Measurements from ENCODE around the gene CDKL5.
"Not testable (repeated sequence)": the region's sequence is repeated elsewhere in the genome, so short reads cannot be mapped to it uniquely, and the experiment has no call there.

The CDKL5 gene

DNA sequence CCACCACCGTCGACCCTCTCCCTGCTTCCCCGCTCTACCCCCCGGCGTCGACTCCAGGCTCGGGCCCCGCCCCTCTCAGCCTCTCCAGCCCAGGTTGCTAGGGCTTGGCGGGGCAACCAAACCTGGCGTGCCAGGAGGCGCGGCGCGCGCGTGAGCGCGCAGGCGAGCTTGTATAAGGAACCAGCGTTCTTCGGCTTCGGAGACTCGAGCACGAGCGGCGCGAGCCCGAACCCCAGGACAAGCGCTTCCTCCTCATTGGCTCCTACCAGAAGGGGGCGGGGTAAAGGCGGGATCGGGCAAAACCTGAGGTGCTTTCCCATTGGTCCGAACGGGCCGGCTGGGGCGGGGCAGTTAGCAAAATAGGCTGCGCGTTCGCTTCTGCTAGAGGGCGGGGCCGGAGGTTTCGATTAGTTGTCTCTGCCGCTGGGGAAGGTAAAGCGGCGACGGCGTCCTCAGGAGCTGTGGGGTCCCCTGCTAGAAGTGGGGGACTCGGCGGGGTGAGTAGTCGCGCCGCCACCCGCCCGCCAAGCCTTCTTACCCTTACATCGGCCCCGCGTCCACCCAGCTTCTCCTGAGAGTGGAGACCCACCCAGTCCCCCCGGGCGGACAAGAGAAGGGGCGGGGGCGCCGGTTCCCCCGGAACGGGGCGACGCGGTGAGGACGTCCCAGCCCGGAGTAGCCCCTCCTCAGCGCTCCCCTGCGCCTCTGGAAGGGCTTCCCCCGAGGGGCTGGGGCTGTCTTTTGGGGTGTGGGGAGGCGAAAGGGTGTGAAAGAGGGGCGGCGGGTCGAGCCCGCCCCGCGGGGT, at the start of gene CDKL5:
CDKL5 (plus strand) TSS at position 410 of the 805 bp plus-strand sequence. CDS start 81,489 bp downstream, outside the sequence.
- DNase-seq (ENCODE audit: low read depth) = peak; percentile 93

GRCh38 chrX:18377796-18378195, 47.6 kb upstream of the CDKL5 start:
- DNase-seq (ENCODE audit: low read depth) = peak; percentile 5

- DNase-seq (ENCODE audit: low read depth) = no peak
Observed at GRCh38 chrX:18389966-18390365, 35.4 kb upstream of the CDKL5 start.

GRCh38 chrX:18390941-18391538, 34.4 kb upstream of the CDKL5 start:
- peak; percentile 36 for DNase-seq (ENCODE audit: low read depth)

- no peak for DNase-seq (ENCODE audit: low read depth)
Observed at GRCh38 chrX:18394477-18394876, 30.9 kb upstream of the CDKL5 start.

DNA sequence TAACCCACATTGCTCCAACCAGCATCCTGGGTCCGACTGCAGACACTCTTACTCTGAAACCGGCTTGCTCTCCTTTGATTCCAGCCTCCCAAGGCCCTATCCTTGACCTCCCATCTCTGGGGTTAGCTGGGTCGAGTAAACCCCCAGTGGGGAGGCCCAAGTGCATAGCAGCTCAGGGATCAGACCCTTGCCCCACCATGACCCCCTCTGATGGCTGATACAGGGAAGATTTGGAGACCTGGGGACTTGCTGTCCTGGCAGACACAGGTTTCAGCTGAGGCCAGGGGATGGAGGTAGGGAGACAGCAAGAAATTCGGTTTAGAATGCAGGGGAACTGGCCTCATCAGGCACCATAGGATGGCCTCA, 23.6 kb upstream of the CDKL5 start:
- DNase-seq (ENCODE audit: low read depth) = no peak

GRCh38 chrX:18406531-18407266, 18.7 kb upstream of the CDKL5 start:
- DNase-seq (ENCODE audit: low read depth) = no peak

GRCh38 chrX:18410038-18410437, 15.4 kb upstream of the CDKL5 start:
- no peak for DNase-seq (ENCODE audit: low read depth)

- DNase-seq (ENCODE audit: low read depth) = no peak
Observed at GRCh38 chrX:18415386-18415785, 10.0 kb upstream of the CDKL5 start.

- no peak for DNase-seq (ENCODE audit: low read depth)
Observed at GRCh38 chrX:18422325-18422724, 3.1 kb upstream of the CDKL5 start.

DNA sequence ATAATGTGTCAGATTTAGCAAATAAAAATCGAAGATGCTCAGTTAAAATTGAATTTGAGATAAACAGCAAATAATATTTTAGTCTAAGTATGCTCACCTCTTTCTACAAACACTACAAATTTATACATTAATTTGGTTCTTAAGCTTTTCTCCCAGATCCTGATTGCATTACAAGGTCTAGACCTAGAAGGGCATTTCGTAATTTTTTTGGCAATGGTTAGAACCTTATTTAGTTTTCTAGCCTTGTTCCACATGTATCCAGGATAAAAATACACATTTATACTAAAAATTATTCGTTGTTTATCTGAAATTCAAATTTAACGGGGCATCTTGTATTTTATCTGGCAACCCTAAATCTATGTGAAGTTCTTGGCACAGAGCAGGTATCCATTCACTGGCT, 2.5 kb upstream of the CDKL5 start:
- no peak for DNase-seq (ENCODE audit: low read depth)

DNA sequence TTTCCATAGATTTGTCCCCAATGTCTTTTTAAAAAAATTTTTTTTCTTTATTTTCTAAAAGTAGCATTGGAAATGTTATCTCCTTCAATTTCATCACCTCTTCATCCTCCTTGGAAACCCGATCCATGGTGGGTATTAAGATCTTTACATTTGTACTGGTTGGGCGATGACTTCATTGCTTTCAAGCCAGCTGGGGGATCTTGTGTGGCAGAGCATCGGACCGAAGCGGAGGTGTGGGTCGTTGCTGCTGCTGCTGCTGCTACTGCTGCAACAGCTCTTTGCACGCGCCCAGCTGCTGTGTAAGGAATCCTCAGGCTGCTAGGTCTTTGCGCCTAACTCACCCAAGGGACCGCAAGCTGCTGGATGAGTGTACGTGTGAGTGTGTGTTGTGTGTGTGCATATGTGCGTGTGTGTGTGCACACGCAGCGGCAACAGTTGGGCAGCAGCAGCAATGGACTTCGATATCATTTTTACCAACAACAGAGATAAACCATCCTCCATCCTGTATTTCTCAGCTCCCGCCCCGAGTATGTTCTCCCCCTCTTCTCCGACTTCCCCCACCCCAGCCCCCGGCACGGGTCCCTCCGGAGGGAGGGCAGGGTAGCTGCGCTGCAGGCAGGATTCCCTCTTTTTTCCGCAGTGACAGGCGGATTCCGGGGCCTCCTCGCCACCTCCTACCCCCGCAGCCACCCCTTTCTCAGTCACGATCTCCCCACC, 768 bp upstream of the CDKL5 start:
- no peak for DNase-seq (ENCODE audit: low read depth)

DNA sequence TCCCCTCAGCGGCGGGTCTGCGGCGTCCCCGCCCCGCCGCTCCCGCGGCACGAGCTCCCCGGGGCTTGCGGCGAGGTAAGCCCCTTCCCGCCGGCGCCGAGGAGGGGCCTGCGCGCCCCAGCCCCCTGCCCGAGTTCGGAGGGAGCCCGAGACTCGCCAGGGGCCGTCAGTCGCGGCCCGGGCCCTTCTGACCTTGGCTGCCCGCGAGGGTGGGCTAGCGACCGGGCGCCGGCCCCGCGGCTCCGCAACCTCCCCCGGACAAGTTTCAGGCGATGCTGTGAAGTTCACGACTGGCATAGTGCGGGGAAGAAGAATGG, 554 bp downstream of the CDKL5 start:
- DNase-seq (ENCODE audit: low read depth) = no peak

- no peak for DNase-seq (ENCODE audit: low read depth)
Observed at GRCh38 chrX:18428006-18428405, 2.6 kb downstream of the CDKL5 start.

DNA sequence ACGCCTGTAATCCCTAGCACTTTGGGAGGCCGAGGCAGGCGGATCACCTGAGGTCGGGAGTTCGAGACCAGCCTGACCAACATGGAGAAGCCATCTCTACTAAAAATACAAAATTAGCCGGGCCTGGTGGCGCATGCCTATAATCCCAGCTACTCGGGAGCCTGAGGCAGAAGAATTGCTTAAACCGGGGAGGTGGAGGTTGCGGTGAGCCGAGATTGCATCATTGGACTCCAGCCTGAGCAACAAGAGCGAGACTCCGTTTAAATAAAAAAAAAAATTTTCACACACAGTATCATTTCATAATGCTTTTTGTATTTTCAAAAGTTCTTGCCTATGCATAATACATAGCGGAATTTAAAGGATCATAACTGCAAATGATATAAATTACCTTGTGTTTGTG, 7.9 kb downstream of the CDKL5 start:
- not testable (repeated sequence) for DNase-seq (ENCODE audit: low read depth)

GRCh38 chrX:18434896-18435295, 9.5 kb downstream of the CDKL5 start:
- DNase-seq (ENCODE audit: low read depth) = no peak

DNA sequence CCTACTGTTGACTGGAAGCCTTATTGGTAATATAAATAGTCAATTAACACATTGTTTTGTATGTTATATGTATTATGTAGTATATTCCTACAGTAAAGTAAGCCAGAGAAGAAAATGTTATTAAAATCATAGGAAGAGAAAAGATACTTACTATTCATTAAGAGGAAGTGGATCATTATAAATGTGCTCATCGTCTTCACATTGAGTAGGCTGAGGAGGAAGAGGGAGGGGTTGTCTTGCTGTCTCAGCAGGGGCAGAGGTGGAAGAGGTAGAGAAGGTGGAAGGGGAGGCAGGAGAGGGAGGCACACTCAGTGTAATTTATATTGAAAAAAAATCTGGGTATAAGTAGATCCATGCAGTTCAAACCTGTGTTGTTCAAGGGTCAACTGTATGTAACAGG, 10.6 kb downstream of the CDKL5 start:
- DNase-seq (ENCODE audit: low read depth) = no peak

- DNase-seq (ENCODE audit: low read depth) = no peak
Observed at GRCh38 chrX:18440835-18441234, 15.4 kb downstream of the CDKL5 start.

GRCh38 chrX:18441780-18442367, 16.5 kb downstream of the CDKL5 start:
- no peak for DNase-seq (ENCODE audit: low read depth)

GRCh38 chrX:18448416-18448815, 23.0 kb downstream of the CDKL5 start:
- no peak for DNase-seq (ENCODE audit: low read depth)

GRCh38 chrX:18449236-18449635, 23.8 kb downstream of the CDKL5 start:
- no peak for DNase-seq (ENCODE audit: low read depth)

DNA sequence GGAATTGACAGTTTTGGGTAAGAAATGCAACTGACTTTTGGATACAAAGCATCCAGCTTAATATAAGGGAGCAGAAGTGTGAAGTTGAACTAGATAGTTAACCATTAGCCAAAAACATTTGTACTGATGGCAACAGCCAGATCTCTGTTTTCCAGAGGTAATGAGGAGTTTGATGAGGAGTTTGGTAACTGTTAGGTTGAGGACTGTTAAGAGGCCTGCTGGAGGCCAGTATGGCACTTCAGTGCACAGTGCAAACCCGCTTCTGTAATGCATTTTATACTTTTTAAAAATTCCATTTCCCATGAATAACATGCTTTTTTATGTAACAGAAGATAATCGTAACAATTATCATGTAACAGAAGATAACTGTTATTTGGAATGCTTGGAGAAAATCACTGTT, 30.0 kb downstream of the CDKL5 start:
- DNase-seq (ENCODE audit: low read depth) = no peak
